ENCODE measurements around the gene NPFFR1. TPM values are rescaled to one million over a fixed set of nuclear protein-coding genes. Genes with fewer than 3 reads are reported as not detected.

The NPFFR1 gene
- not detected in 2 replicates for total RNA-seq

GRCh38 chr10:70283445-70284399 is at the start of gene NPFFR1:
TSS of gene NPFFR1 (minus strand) at chr10:70284004. CDS start at chr10:70283676, 328 bp downstream.
- DNase-seq (ENCODE audit: low read depth, low spot score), result no peak

- DNase-seq (ENCODE audit: low read depth, low spot score), result no peak
Observed at GRCh38 chr10:70333268-70333667, 49.5 kb upstream of the NPFFR1 start.

- peak; percentile 65 for DNase-seq (ENCODE audit: low read depth, low spot score)
Observed at GRCh38 chr10:70331486-70332268, 47.9 kb upstream of the NPFFR1 start.

- no peak for DNase-seq (ENCODE audit: low read depth, low spot score)
Observed at GRCh38 chr10:70331160-70331485, 47.3 kb upstream of the NPFFR1 start.

- no peak for DNase-seq (ENCODE audit: low read depth, low spot score)
Observed at GRCh38 chr10:70330671-70331070, 46.9 kb upstream of the NPFFR1 start.

- no peak for DNase-seq (ENCODE audit: low read depth, low spot score)
Observed at GRCh38 chr10:70328967-70329366, 45.2 kb upstream of the NPFFR1 start.

- DNase-seq (ENCODE audit: low read depth, low spot score), result no peak
Observed at GRCh38 chr10:70328018-70328417, 44.2 kb upstream of the NPFFR1 start.

GRCh38 chr10:70324951-70325781 is 41.4 kb upstream of the NPFFR1 start:
- DNase-seq (ENCODE audit: low read depth, low spot score), result no peak

GRCh38 chr10:70324339-70324861 is 40.6 kb upstream of the NPFFR1 start:
- DNase-seq (ENCODE audit: low read depth, low spot score), result no peak

GRCh38 chr10:70323697-70324338 is 40.0 kb upstream of the NPFFR1 start:
- DNase-seq (ENCODE audit: low read depth, low spot score), result no peak

- no peak for DNase-seq (ENCODE audit: low read depth, low spot score)
Observed at GRCh38 chr10:70323138-70323696, 39.4 kb upstream of the NPFFR1 start.

- DNase-seq (ENCODE audit: low read depth, low spot score), result no peak
Observed at GRCh38 chr10:70321897-70322890, 38.4 kb upstream of the NPFFR1 start.

GRCh38 chr10:70321233-70321632 is 37.4 kb upstream of the NPFFR1 start:
- no peak for DNase-seq (ENCODE audit: low read depth, low spot score)

GRCh38 chr10:70320751-70321150 is 36.9 kb upstream of the NPFFR1 start:
- DNase-seq (ENCODE audit: low read depth, low spot score), result no peak

GRCh38 chr10:70319824-70320223 is 36.0 kb upstream of the NPFFR1 start:
- DNase-seq (ENCODE audit: low read depth, low spot score), result no peak

GRCh38 chr10:70319183-70319582 is 35.4 kb upstream of the NPFFR1 start:
- DNase-seq (ENCODE audit: low read depth, low spot score), result no peak

- DNase-seq (ENCODE audit: low read depth, low spot score), result no peak
Observed at GRCh38 chr10:70317943-70318318, 34.1 kb upstream of the NPFFR1 start.

GRCh38 chr10:70317272-70317942 is 33.6 kb upstream of the NPFFR1 start:
- no peak for DNase-seq (ENCODE audit: low read depth, low spot score)

- DNase-seq (ENCODE audit: low read depth, low spot score), result no peak
Observed at GRCh38 chr10:70315815-70316214, 32.0 kb upstream of the NPFFR1 start.

Measured in pulmonary artery endothelial cell (primary cell).